ENCODE results near the gene CCR5. TPM values are rescaled to one million over a fixed set of nuclear protein-coding genes. Genes with fewer than 3 reads are reported as not detected.

CCR5 gene
- total and polyA plus RNA-seq, 2 of the 8 experiments (the other 6 are each of a cell fraction or from before 2014, with no cell fraction given) = not detected

DNA sequence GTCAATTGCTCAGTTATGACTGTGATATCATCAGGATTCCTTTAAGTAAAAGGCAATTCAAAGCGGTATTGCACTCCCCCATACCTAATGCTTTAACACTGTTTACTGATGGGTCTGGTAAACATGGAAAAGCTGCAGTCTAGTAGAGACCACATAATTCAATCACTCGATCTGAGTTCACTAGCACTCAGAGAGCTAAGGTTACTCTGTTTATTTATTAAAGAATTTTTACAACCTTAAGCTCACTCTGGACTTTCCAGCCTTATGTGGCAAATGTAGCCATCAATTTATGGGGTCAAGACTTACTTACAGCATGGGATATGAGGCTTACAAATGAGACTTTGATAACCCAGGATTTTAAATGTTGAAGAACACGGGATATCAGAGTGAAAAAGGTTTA, 35.2 kb upstream of the CCR5 start (continued):
- TF ChIP-seq, protein P1, sequence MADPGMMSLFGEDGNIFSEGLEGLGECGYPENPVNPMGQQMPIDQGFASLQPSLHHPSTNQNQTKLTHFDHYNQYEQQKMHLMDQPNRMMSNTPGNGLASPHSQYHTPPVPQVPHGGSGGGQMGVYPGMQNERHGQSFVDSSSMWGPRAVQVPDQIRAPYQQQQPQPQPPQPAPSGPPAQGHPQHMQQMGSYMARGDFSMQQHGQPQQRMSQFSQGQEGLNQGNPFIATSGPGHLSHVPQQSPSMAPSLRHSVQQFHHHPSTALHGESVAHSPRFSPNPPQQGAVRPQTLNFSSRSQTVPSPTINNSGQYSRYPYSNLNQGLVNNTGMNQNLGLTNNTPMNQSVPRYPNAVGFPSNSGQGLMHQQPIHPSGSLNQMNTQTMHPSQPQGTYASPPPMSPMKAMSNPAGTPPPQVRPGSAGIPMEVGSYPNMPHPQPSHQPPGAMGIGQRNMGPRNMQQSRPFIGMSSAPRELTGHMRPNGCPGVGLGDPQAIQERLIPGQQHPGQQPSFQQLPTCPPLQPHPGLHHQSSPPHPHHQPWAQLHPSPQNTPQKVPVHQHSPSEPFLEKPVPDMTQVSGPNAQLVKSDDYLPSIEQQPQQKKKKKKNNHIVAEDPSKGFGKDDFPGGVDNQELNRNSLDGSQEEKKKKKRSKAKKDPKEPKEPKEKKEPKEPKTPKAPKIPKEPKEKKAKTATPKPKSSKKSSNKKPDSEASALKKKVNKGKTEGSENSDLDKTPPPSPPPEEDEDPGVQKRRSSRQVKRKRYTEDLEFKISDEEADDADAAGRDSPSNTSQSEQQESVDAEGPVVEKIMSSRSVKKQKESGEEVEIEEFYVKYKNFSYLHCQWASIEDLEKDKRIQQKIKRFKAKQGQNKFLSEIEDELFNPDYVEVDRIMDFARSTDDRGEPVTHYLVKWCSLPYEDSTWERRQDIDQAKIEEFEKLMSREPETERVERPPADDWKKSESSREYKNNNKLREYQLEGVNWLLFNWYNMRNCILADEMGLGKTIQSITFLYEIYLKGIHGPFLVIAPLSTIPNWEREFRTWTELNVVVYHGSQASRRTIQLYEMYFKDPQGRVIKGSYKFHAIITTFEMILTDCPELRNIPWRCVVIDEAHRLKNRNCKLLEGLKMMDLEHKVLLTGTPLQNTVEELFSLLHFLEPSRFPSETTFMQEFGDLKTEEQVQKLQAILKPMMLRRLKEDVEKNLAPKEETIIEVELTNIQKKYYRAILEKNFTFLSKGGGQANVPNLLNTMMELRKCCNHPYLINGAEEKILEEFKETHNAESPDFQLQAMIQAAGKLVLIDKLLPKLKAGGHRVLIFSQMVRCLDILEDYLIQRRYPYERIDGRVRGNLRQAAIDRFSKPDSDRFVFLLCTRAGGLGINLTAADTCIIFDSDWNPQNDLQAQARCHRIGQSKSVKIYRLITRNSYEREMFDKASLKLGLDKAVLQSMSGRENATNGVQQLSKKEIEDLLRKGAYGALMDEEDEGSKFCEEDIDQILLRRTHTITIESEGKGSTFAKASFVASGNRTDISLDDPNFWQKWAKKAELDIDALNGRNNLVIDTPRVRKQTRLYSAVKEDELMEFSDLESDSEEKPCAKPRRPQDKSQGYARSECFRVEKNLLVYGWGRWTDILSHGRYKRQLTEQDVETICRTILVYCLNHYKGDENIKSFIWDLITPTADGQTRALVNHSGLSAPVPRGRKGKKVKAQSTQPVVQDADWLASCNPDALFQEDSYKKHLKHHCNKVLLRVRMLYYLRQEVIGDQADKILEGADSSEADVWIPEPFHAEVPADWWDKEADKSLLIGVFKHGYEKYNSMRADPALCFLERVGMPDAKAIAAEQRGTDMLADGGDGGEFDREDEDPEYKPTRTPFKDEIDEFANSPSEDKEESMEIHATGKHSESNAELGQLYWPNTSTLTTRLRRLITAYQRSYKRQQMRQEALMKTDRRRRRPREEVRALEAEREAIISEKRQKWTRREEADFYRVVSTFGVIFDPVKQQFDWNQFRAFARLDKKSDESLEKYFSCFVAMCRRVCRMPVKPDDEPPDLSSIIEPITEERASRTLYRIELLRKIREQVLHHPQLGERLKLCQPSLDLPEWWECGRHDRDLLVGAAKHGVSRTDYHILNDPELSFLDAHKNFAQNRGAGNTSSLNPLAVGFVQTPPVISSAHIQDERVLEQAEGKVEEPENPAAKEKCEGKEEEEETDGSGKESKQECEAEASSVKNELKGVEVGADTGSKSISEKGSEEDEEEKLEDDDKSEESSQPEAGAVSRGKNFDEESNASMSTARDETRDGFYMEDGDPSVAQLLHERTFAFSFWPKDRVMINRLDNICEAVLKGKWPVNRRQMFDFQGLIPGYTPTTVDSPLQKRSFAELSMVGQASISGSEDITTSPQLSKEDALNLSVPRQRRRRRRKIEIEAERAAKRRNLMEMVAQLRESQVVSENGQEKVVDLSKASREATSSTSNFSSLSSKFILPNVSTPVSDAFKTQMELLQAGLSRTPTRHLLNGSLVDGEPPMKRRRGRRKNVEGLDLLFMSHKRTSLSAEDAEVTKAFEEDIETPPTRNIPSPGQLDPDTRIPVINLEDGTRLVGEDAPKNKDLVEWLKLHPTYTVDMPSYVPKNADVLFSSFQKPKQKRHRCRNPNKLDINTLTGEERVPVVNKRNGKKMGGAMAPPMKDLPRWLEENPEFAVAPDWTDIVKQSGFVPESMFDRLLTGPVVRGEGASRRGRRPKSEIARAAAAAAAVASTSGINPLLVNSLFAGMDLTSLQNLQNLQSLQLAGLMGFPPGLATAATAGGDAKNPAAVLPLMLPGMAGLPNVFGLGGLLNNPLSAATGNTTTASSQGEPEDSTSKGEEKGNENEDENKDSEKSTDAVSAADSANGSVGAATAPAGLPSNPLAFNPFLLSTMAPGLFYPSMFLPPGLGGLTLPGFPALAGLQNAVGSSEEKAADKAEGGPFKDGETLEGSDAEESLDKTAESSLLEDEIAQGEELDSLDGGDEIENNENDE (IDR thresholded peaks at IDR 0.05; ENCODE audit: insufficient replicate concordance, low read length) = no peak
- TF ChIP-seq TAF7 (optimal IDR thresholded peaks at IDR 0.05; ENCODE audit: borderline replicate concordance, low read depth, low read length) = no peak
- no peak for TF ChIP-seq TEAD4 (IDR thresholded peaks at IDR 0.05; ENCODE audit: low read depth, low read length)
- no peak for TF ChIP-seq PHF8 (conservative IDR thresholded peaks at IDR 0.05; ENCODE audit: low read depth, low read length)
- no peak for TF ChIP-seq ZNF274 (IDR thresholded peaks at IDR 0.05; ENCODE audit: borderline replicate concordance, extremely low read depth, low read length)
- TF ChIP-seq TAF1 (IDR thresholded peaks at IDR 0.05; ENCODE audit: low read depth, low read length) = no peak
- no peak for TF ChIP-seq RFX5 (IDR thresholded peaks at IDR 0.05; ENCODE audit: borderline replicate concordance, low read depth, low read length)
- TF ChIP-seq, protein P2, sequence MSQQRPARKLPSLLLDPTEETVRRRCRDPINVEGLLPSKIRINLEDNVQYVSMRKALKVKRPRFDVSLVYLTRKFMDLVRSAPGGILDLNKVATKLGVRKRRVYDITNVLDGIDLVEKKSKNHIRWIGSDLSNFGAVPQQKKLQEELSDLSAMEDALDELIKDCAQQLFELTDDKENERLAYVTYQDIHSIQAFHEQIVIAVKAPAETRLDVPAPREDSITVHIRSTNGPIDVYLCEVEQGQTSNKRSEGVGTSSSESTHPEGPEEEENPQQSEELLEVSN (IDR thresholded peaks at IDR 0.05) = no peak
- no peak for TF ChIP-seq POLR2A (IDR thresholded peaks at IDR 0.05; ENCODE audit: control extremely low read depth in 1 of 2, low read depth in 2 of 2, low read length in 2 of 2)
- no peak for TF ChIP-seq NRF1 (IDR thresholded peaks at IDR 0.05; ENCODE audit: low read depth, low read length)
- TF ChIP-seq GABPA (IDR thresholded peaks at IDR 0.05; ENCODE audit: borderline replicate concordance, insufficient read depth, low read length) = no peak
- no peak for TF ChIP-seq CBX5 (IDR thresholded peaks at IDR 0.05; ENCODE audit: low read depth, low read length)
